ENCODE measurements around the gene FBRS.

Gene FBRS

GRCh38 chr16:30644334-30644830, 13.8 kb upstream of the FBRS start:
- DNase-seq (ENCODE audit: low read depth in 2 of 2): no peak

- no peak for DNase-seq (ENCODE audit: low read depth in 2 of 2)
Measured at GRCh38 chr16:30645727-30646126, 12.5 kb upstream of the FBRS start.

GRCh38 chr16:30647274-30647571, 11.0 kb upstream of the FBRS start:
- DNase-seq (ENCODE audit: low read depth in 2 of 2): no peak

- DNase-seq (ENCODE audit: low read depth in 2 of 2): no peak
Measured at GRCh38 chr16:30649725-30650368, 8.4 kb upstream of the FBRS start.

- DNase-seq (ENCODE audit: low read depth in 2 of 2): peak; percentile 93 to 94
Measured at GRCh38 chr16:30650369-30651123, 7.7 kb upstream of the FBRS start, which contains the start of gene PRR14. Gene PRR14 (plus strand): TSS chr16:30650960. CDS start chr16:30651646, 686 bp downstream.

GRCh38 chr16:30651124-30652004, 6.9 kb upstream of the FBRS start:
- peak; percentile 51 to 56 for DNase-seq (ENCODE audit: low read depth in 2 of 2)

GRCh38 chr16:30652005-30652296, 6.3 kb upstream of the FBRS start:
- DNase-seq (ENCODE audit: low read depth in 2 of 2): no peak

- DNase-seq (ENCODE audit: low read depth in 2 of 2): no peak
Measured at GRCh38 chr16:30652718-30653117, 5.5 kb upstream of the FBRS start.

- no peak for DNase-seq (ENCODE audit: low read depth in 2 of 2)
Measured at GRCh38 chr16:30654856-30655255, 3.4 kb upstream of the FBRS start.

- DNase-seq (ENCODE audit: low read depth in 2 of 2): no peak
Measured at GRCh38 chr16:30655815-30656347, 2.4 kb upstream of the FBRS start.

GRCh38 chr16:30656388-30656787, 1.8 kb upstream of the FBRS start:
- no peak for DNase-seq (ENCODE audit: low read depth in 2 of 2)

GRCh38 chr16:30656974-30657865, 1.0 kb upstream of the FBRS start:
- DNase-seq (ENCODE audit: low read depth in 2 of 2): no peak

GRCh38 chr16:30658731-30659506, 688 bp downstream of the FBRS start:
- DNase-seq (ENCODE audit: low read depth in 2 of 2): peak in 1 of 2 donors; percentile 48

GRCh38 chr16:30659507-30660423, 1.5 kb downstream of the FBRS start:
- no peak for DNase-seq (ENCODE audit: low read depth in 2 of 2)

- peak in 1 of 2 donors; percentile 54 for DNase-seq (ENCODE audit: low read depth in 2 of 2)
Measured at GRCh38 chr16:30660424-30661261, 2.4 kb downstream of the FBRS start.

GRCh38 chr16:30662449-30662848, 4.2 kb downstream of the FBRS start:
- DNase-seq (ENCODE audit: low read depth in 2 of 2): no peak

GRCh38 chr16:30663038-30663437, 4.8 kb downstream of the FBRS start:
- DNase-seq (ENCODE audit: low read depth in 2 of 2): no peak

GRCh38 chr16:30663820-30664219, 5.6 kb downstream of the FBRS start:
- DNase-seq (ENCODE audit: low read depth in 2 of 2): no peak
